SU-DHL-6 (cell line): ENCODE results near the gene P2RY12.

Experiments used
- CTCF ChIP-seq: fragments of 200-600 bp; sonication (generic); IDR thresholded peaks from one replicate; pipeline ENCODE4 v1.5.1; 2017; ENCODE audit warnings: antibody characterized with exemption, mild to moderate bottlenecking, low read length, moderate library complexity; ENCODE audit not compliant: insufficient read depth, poor library complexity, severe bottlenecking
- EZH2phosphoT487 ChIP-seq: fragments of 200-600 bp; sonication (generic), shearing (Covaris generic); conservative IDR thresholded peaks from 2 replicates; pipeline ENCODE4 v1.6.1; 2018; ENCODE audit warnings: mild to moderate bottlenecking, antibody characterized with exemption, low read length, moderate library complexity, mixed read lengths

- TF ChIP-seq CTCF: no peak
- no peak for TF ChIP-seq EZH2phosphoT487
Measured at GRCh38 chr3:151299006-151299405, 85.5 kb downstream of the P2RY12 start.
